A549 (cell line): ENCODE measurements around the gene PIK3C2B. TPM values are rescaled to one million over a fixed set of nuclear protein-coding genes. Genes with fewer than 3 reads are reported as not detected.
"Not testable (repeated sequence)": the region's sequence is repeated elsewhere in the genome, so short reads cannot be mapped to it uniquely, and the experiment has no call there.

Experiments used
- ATAC-seq, 2 experiments: fragments of 200-7000 bp in 1 of 2; fragments of >200 bp in 1 of 2; cut with Nextera tagmentation in 1 of 2; cut with Tn5 transposase in 1 of 2; 3 replicates each; pipeline versions ENCODE4 v1.8.0 to v1.9.1; 2018 to 2020; ENCODE audit warnings: mild to moderate bottlenecking in 1 of 2, moderate library complexity in 1 of 2
- CTCF ChIA-PET: fragments of 300-600 bp; sonication (Branson Sonifier 250); formaldehyde crosslinking; extraction: SDS; loops from one replicate; lab custom pipeline; 2021; ENCODE audit warnings: antibody characterized with exemption, inconsistent platforms; lab: Yijun Ruan, JAX
- POLR2A ChIA-PET: fragments of 350-600 bp; formaldehyde crosslinking; extraction: SDS; loops from one replicate; lab custom pipeline; 2021; ENCODE audit warnings: antibody characterized with exemption, inconsistent platforms; lab: Yijun Ruan, JAX
- DNase-seq, 2 experiments: peaks; one replicate each; pipeline versions ENCODE4 v3.0.0 to v3.0.0-alpha.2; 2011 to 2016; ENCODE audit warnings: low read depth in 1 of 2, low spot score in 1 of 2
- FAIRE-seq: peaks from 2 replicates; lab custom pipeline; 2011; peaks lifted over from hg19 to GRCh38; lab: Jason Lieb, UNC
- H3K27ac ChIP-seq, 2 experiments: fragments of >200 bp; sonication (Bioruptor Twin); formaldehyde crosslinking; 3 replicates each; pipeline ENCODE4 v1.5.1; 2016 to 2017
- H3K4me1 ChIP-seq: fragments of >200 bp; sonication (Bioruptor Twin); formaldehyde crosslinking; 3 replicates; pipeline ENCODE4 v1.6.1; 2016
- H3K4me2 ChIP-seq: fragments of >200 bp; sonication (Bioruptor Twin); formaldehyde crosslinking; 3 replicates; pipeline ENCODE4 v1.6.1; 2016
- H3K4me3 ChIP-seq: fragments of >200 bp; sonication (Bioruptor Twin); formaldehyde crosslinking; 3 replicates; pipeline ENCODE4 v1.5.1; 2016
- H3K9me3 ChIP-seq: fragments of >200 bp; sonication (Bioruptor Twin); formaldehyde crosslinking; 3 replicates; pipeline ENCODE4 v1.6.1; 2016
- CBX2 ChIP-seq: fragments of 200-600 bp; sonication (generic); IDR thresholded peaks from 2 replicates; pipeline ENCODE4 v1.6.1; 2016; ENCODE audit warnings: low read depth, mild to moderate bottlenecking, borderline replicate concordance
- CEBPB ChIP-seq, 2 experiments: fragments of >200 bp in 1 of 2; sonication (Bioruptor Twin) in 1 of 2; formaldehyde crosslinking in 1 of 2; IDR thresholded peaks; 2 replicates each; pipeline ENCODE4 v1.6.1; 2012 to 2016
- EP300 ChIP-seq, 2 experiments: fragments of >200 bp; sonication (Bioruptor Twin); formaldehyde crosslinking; IDR thresholded peaks; 2 replicates in 1 of 2; 3 replicates in 1 of 2; pipeline ENCODE4 v1.6.1; 2016 to 2017
- FOSB ChIP-seq: fragments of 250-450 bp; sonication (Bioruptor Pico); IDR thresholded peaks from 2 replicates; pipeline ENCODE4 v1.5.0; 2020; ENCODE audit warnings: mild to moderate bottlenecking, moderate library complexity
- FOXS1 ChIP-seq: fragments of 250-450 bp; sonication (Bioruptor Pico); IDR thresholded peaks from 2 replicates; pipeline ENCODE4 v1.5.0; 2020; ENCODE audit warnings: mild to moderate bottlenecking, moderate library complexity
- HOXA7 ChIP-seq: fragments of 250-450 bp; sonication (Bioruptor Pico); IDR thresholded peaks from 2 replicates; pipeline ENCODE4 v1.5.0; 2020; ENCODE audit warnings: mild to moderate bottlenecking, moderate library complexity
- KDM5A ChIP-seq: fragments of 200-600 bp; sonication (generic); IDR thresholded peaks from 2 replicates; pipeline ENCODE4 v1.6.1; 2016; ENCODE audit warnings: antibody characterized with exemption, mild to moderate bottlenecking
- MAFK ChIP-seq: fragments of 450-650 bp; IDR thresholded peaks from 2 replicates; pipeline ENCODE4 v1.6.1; 2014; ENCODE audit not compliant: partially characterized antibody
- NFE2L2 ChIP-seq: fragments of 150-350 bp; conservative IDR thresholded peaks from 2 replicates; pipeline ENCODE4 v1.6.1; 2014; ENCODE audit warnings: low read length
- NPAS2 ChIP-seq: fragments of 250-450 bp; sonication (Bioruptor Pico); IDR thresholded peaks from 2 replicates; pipeline ENCODE4 v1.8.0; 2022; ENCODE audit warnings: mild to moderate bottlenecking, moderate library complexity, borderline replicate concordance
- POLR2A ChIP-seq: IDR thresholded peaks from 2 replicates; pipeline ENCODE4 v1.6.1; 2012; ENCODE audit warnings: mild to moderate bottlenecking, low read length
- POLR2AphosphoS2 ChIP-seq: conservative IDR thresholded peaks from 2 replicates; pipeline ENCODE4 v1.6.1; 2012; ENCODE audit warnings: low read length, improper control_type of control experiment, inconsistent platforms
- RCOR1 ChIP-seq: fragments of 150-350 bp; IDR thresholded peaks from 2 replicates; pipeline ENCODE4 v1.6.1; 2014; ENCODE audit warnings: antibody characterized with exemption, low read length, low read depth
- SREBF2 ChIP-seq: fragments of 450-650 bp; IDR thresholded peaks from 2 replicates; pipeline ENCODE4 v1.6.1; 2014; ENCODE audit warnings: mild to moderate bottlenecking, moderate library complexity
- TFCP2L1 ChIP-seq: fragments of 250-450 bp; sonication (Bioruptor Pico); IDR thresholded peaks from 2 replicates; pipeline ENCODE4 v1.5.0; 2021; ENCODE audit warnings: mild to moderate bottlenecking
- WGBS: methylation state at CpG from one replicate; pipeline ENCODE4 v1.1.6; 2017; ENCODE audit errors: missing lambda C conversion rate; 5-methylcytosine and 5-hydroxymethylcytosine counted together
- polyA plus RNA-seq, 4 experiments: library from polyadenylated mRNA; depleted of rRNA in 3 of 4; stranded (reverse); fragments of >200 nt; fragmentation: RNase III in 1 of 4; extraction: RNeasy Plus Mini Kit Qiagen cat#74134 plus additional on column Dnase treatment in 1 of 4; gene quantifications; 2 replicates in 3 of 4; 3 replicates in 1 of 4; pipeline ENCODE4 v1.2.3, GENCODE V29; 2011 to 2017
- TF ChIP-seq, protein P1 (sequence below): fragments of 200-600 bp; sonication (generic); IDR thresholded peaks from 2 replicates; pipeline ENCODE4 v1.6.1; 2016; ENCODE audit warnings: antibody characterized with exemption, mild to moderate bottlenecking, moderate library complexity
- TF ChIP-seq, protein P2 (sequence below): IDR thresholded peaks from 2 replicates; pipeline ENCODE4 v1.6.1; 2012
- TF ChIP-seq, protein P3 (sequence below): fragments of >200 bp; sonication (Bioruptor Twin); formaldehyde crosslinking; IDR thresholded peaks from 3 replicates; pipeline ENCODE4 v1.5.1; 2016
- TF ChIP-seq, protein P4 (sequence below): IDR thresholded peaks from 2 replicates; pipeline ENCODE4 v1.6.1; 2012
- TF ChIP-seq, protein P5 (sequence below): IDR thresholded peaks from 2 replicates; pipeline ENCODE4 v1.6.1; 2012; ENCODE audit warnings: low read depth, borderline replicate concordance

Gene PIK3C2B
- polyA plus RNA-seq, 2 of the 4 experiments (the other 2 are of a cell fraction) = 9.2 to 9.7 TPM

DNA sequence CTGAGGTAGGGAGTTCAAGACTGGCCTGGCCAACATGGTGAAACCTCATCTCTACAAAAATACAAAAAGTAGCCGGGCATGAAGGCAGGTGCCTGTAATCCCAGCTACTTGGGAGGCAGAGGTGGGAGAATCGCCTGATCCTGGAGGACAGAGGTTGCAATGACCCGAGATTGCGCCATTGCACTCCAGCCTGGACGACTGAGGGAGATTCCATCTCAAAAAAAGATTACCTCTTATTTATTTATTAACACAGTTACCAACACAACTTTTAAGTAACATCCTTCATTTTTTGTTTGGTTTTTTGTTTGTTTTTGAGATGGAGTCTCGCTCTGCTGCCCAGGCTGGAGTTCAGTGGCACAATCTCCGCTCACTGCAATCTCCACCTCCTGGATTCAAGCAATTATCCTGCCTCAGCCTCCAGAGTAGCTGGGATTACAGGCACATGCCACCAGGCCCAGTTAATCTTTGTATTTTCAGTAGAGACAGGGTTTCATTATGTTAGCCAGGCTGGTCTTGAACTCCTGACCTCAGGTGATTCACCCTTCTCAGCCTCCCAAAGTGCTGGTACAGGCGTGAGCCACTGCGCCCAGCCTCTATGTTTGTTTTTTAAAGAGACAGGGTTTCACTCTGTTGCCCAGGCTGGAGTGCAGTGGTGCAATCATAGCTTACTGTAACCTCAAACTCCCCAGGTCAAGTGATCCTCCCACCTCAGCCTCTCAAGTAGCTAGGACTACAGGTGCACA is 7.9 kb downstream of the PIK3C2B start:
- WGBS = 68% methylated on average over 9 of the region's 9 CpGs
- not testable (repeated sequence) for DNase-seq

DNA sequence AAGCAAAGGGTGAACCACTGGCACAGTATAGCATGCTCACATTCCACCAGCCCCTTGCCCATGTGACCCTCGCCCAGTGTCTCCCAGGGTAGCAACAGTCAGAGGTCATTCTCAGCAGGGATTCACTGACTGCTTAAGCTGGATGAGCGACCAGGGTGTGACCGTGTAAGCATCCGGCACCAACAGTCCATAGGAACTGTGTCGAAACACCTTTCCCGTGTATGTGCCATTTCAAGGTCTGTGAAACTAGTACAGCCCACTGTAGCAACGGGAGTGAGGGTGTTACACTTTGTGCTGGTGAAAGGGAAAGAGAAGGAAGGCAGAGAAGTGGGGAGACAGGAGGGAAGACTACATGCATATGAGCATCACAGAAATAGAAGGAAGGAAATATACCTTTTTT is 10.8 kb downstream of the PIK3C2B start:
- 62% methylated on average over 7 of the region's 7 CpGs for WGBS
- CTCF ChIA-PET = interaction anchor here (1.3 to 2.5 kb wide), 2 partner anchors 10 to 52 kb away, joined by 5 to 9 read pairs; no protein-coding TSS in a partner anchor
- ATAC-seq (peak in 1 of 2 experiments; percentile 27; a peak in 2 of 6 replicates), DNase-seq (no peak), FAIRE-seq (no peak)
- Histone ChIP-seq H3K4me1 (peaks cover 25% of the 10 kb centered on the region), H3K4me2 (peak overlapping the region; percentile 32; the same call in 2 of the 3 replicates), H3K27ac (0 out of 6 replicates have a peak overlapping the region, but pooled peaks of 1 of the 2 experiments have one; percentile 27), H3K9me3 (no peaks in the 10 kb centered on the region)
- POLR2A ChIA-PET = interaction anchor here (0.6 kb wide), 1 partner anchor 1557 kb away, joined by 5 read pairs; the partner anchor contains the start of gene KLHL12
- no peak for TF ChIP-seq RCOR1
- no peak for TF ChIP-seq NFE2L2
- TF ChIP-seq, protein P1, sequence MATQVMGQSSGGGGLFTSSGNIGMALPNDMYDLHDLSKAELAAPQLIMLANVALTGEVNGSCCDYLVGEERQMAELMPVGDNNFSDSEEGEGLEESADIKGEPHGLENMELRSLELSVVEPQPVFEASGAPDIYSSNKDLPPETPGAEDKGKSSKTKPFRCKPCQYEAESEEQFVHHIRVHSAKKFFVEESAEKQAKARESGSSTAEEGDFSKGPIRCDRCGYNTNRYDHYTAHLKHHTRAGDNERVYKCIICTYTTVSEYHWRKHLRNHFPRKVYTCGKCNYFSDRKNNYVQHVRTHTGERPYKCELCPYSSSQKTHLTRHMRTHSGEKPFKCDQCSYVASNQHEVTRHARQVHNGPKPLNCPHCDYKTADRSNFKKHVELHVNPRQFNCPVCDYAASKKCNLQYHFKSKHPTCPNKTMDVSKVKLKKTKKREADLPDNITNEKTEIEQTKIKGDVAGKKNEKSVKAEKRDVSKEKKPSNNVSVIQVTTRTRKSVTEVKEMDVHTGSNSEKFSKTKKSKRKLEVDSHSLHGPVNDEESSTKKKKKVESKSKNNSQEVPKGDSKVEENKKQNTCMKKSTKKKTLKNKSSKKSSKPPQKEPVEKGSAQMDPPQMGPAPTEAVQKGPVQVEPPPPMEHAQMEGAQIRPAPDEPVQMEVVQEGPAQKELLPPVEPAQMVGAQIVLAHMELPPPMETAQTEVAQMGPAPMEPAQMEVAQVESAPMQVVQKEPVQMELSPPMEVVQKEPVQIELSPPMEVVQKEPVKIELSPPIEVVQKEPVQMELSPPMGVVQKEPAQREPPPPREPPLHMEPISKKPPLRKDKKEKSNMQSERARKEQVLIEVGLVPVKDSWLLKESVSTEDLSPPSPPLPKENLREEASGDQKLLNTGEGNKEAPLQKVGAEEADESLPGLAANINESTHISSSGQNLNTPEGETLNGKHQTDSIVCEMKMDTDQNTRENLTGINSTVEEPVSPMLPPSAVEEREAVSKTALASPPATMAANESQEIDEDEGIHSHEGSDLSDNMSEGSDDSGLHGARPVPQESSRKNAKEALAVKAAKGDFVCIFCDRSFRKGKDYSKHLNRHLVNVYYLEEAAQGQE = no peak
- TF ChIP-seq, protein P2, sequence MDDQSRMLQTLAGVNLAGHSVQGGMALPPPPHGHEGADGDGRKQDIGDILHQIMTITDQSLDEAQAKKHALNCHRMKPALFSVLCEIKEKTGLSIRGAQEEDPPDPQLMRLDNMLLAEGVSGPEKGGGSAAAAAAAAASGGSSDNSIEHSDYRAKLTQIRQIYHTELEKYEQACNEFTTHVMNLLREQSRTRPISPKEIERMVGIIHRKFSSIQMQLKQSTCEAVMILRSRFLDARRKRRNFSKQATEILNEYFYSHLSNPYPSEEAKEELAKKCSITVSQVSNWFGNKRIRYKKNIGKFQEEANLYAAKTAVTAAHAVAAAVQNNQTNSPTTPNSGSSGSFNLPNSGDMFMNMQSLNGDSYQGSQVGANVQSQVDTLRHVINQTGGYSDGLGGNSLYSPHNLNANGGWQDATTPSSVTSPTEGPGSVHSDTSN = no peak
- no peak for TF ChIP-seq NPAS2 (CRISPR knock-in tag)
- no peak for TF ChIP-seq POLR2A
- TF ChIP-seq SREBF2 = no peak
- TF ChIP-seq EP300 (IDR thresholded peaks at IDR 0.05) = no peak
- TF ChIP-seq, protein P3, sequence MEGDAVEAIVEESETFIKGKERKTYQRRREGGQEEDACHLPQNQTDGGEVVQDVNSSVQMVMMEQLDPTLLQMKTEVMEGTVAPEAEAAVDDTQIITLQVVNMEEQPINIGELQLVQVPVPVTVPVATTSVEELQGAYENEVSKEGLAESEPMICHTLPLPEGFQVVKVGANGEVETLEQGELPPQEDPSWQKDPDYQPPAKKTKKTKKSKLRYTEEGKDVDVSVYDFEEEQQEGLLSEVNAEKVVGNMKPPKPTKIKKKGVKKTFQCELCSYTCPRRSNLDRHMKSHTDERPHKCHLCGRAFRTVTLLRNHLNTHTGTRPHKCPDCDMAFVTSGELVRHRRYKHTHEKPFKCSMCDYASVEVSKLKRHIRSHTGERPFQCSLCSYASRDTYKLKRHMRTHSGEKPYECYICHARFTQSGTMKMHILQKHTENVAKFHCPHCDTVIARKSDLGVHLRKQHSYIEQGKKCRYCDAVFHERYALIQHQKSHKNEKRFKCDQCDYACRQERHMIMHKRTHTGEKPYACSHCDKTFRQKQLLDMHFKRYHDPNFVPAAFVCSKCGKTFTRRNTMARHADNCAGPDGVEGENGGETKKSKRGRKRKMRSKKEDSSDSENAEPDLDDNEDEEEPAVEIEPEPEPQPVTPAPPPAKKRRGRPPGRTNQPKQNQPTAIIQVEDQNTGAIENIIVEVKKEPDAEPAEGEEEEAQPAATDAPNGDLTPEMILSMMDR = no peak
- no peak for TF ChIP-seq POLR2AphosphoS2
- TF ChIP-seq, all 56 proteins: peak for 0
- H3K4me3 ChIP-seq = no peak overlapping the region

More for the DNA sequence above, 7.9 kb downstream of the PIK3C2B start:
- H3K9me3 ChIP-seq, POLR2A ChIA-PET, FAIRE-seq, H3K4me3 ChIP-seq: not testable (repeated sequence)
- H3K4me1 ChIP-seq = peaks cover 25% of the 10 kb centered on the region
- ATAC-seq = peak in 1 of 2 experiments; percentile 41; a peak in 2 of 6 replicates
- peak; percentile 6 to 37; a peak in 1 of 4 replicates for TF ChIP-seq CEBPB (IDR thresholded peaks at IDR 0.05)
- CTCF ChIA-PET = interaction anchor here (0.5 to 4.7 kb wide), 14 partner anchors 8 to 324 kb away, joined by 3 to 38 read pairs (median 4); partner anchors contain the start of gene PIK3C2B
- peak overlapping the region; percentile 24; the same call in 1 of the 3 replicates for H3K4me2 ChIP-seq
- H3K27ac ChIP-seq = 0 out of 6 replicates have a peak overlapping the region, but pooled peaks of 1 of the 2 experiments have one; percentile 0

DNA sequence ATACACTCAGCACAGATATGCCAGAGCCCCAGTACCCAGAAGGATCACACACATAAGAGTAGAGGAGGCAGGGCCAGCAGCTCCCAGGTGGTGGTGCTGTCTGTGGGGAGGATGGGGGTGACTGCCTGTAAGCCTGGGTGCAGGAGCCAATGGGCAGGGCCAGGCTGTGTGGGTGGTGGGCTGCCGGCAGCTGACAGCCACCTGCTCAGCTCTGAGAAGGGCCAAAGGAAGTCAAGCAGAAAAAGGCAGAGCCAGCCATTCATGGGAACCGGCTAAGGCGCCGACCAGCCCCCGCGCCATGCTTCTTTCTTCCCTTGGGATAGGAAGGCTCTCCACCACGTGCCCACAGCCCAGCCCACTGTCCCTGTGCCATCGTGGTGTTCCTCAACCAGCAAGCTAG is 14.1 kb downstream of the PIK3C2B start:
- DNase-seq = no peak
- H3K9me3 ChIP-seq = no peaks in the 10 kb centered on the region
- H3K4me1 ChIP-seq = peaks cover 27% of the 10 kb centered on the region
- CTCF ChIA-PET = interaction anchor here (1.0 to 5.9 kb wide), 6 partner anchors 13 to 327 kb away, joined by 3 to 43 read pairs (median 14); partner anchors contain the start of gene PIK3C2B
- H3K4me2 ChIP-seq = no peak overlapping the region
- POLR2A ChIA-PET = no interaction called here
- 91% methylated on average over 8 of the region's 8 CpGs for WGBS
- H3K27ac ChIP-seq = no peak overlapping the region
- FAIRE-seq = no peak
- H3K4me3 ChIP-seq = no peak overlapping the region
- no peak for ATAC-seq
- TF ChIP-seq FOSB (CRISPR knock-in tag) (no peak), KDM5A (no peak), CBX2 (no peak), FOXS1 (CRISPR knock-in tag) (no peak), POLR2AphosphoS2 (no peak), CEBPB (IDR thresholded peaks at IDR 0.05) (no peak), MAFK (no peak), HOXA7 (no peak), TFCP2L1 (CRISPR knock-in tag) (no peak), RCOR1 (no peak)
- TF ChIP-seq, protein P4, sequence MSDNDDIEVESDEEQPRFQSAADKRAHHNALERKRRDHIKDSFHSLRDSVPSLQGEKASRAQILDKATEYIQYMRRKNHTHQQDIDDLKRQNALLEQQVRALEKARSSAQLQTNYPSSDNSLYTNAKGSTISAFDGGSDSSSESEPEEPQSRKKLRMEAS = no peak
- TF ChIP-seq, protein P3 = no peak
- TF ChIP-seq, protein P5, sequence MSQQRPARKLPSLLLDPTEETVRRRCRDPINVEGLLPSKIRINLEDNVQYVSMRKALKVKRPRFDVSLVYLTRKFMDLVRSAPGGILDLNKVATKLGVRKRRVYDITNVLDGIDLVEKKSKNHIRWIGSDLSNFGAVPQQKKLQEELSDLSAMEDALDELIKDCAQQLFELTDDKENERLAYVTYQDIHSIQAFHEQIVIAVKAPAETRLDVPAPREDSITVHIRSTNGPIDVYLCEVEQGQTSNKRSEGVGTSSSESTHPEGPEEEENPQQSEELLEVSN = no peak
